Measurements from ENCODE around the gene CBX1.
"Not testable (repeated sequence)": the region's sequence is repeated elsewhere in the genome, so short reads cannot be mapped to it uniquely, and the experiment has no call there.

CBX1 gene

GRCh38 chr17:48070195-48070594, 31.1 kb downstream of the CBX1 start:
- DNase-seq = no peak

GRCh38 chr17:48068491-48068961, 32.8 kb downstream of the CBX1 start:
- no peak for DNase-seq

- not testable (repeated sequence) for DNase-seq
These were observed 33.5 kb downstream of the CBX1 start for GRCh38 chr17:48067808-48068207.

- no peak for DNase-seq
These were observed 34.0 kb downstream of the CBX1 start for GRCh38 chr17:48067245-48067644.

GRCh38 chr17:48066656-48067055, 34.6 kb downstream of the CBX1 start:
- no peak for DNase-seq

GRCh38 chr17:48066192-48066591, 35.1 kb downstream of the CBX1 start:
- DNase-seq = no peak

- DNase-seq = no peak
These were observed 36.6 kb downstream of the CBX1 start for GRCh38 chr17:48064638-48065037.

- no peak for DNase-seq
These were observed 39.0 kb downstream of the CBX1 start for GRCh38 chr17:48062273-48062672.

GRCh38 chr17:48060249-48060648, 41.0 kb downstream of the CBX1 start:
- no peak for DNase-seq

- DNase-seq = no peak
These were observed 42.1 kb downstream of the CBX1 start for GRCh38 chr17:48059125-48059668.

- DNase-seq = no peak
These were observed 42.7 kb downstream of the CBX1 start for GRCh38 chr17:48058393-48059124.

GRCh38 chr17:48057626-48058025, 43.7 kb downstream of the CBX1 start:
- DNase-seq = no peak

- DNase-seq = no peak
These were observed 44.4 kb downstream of the CBX1 start for GRCh38 chr17:48056879-48057278.

- no peak for DNase-seq
These were observed 45.0 kb downstream of the CBX1 start for GRCh38 chr17:48056246-48056745.

GRCh38 chr17:48055531-48056245, 45.6 kb downstream of the CBX1 start:
- DNase-seq = no peak

- DNase-seq = no peak
These were observed 46.8 kb downstream of the CBX1 start for GRCh38 chr17:48054238-48055185.

GRCh38 chr17:48053758-48054237, 47.5 kb downstream of the CBX1 start:
- DNase-seq = no peak

GRCh38 chr17:48052956-48053757, 48.1 kb downstream of the CBX1 start:
- DNase-seq = no peak

- no peak for DNase-seq
These were observed 49.4 kb downstream of the CBX1 start for GRCh38 chr17:48051706-48052486.

GRCh38 chr17:48051283-48051682, 50.0 kb downstream of the CBX1 start:
- no peak for DNase-seq

Data from activated CD4-positive, alpha-beta T cell treated with anti-CD3 and anti-CD28 coated beads, Interleukin-2, amount 50 U/mL, for 1 hour (primary cell).